Measurements from ENCODE around the gene CMKLR1. TPM values are rescaled to one million over a fixed set of nuclear protein-coding genes. Genes with fewer than 3 reads are reported as not detected.

The CMKLR1 gene
- total RNA-seq, 1 donor from 2014 or later, result not detected

GRCh38 chr12:108254517-108255251 lies 84.4 kb downstream of the CMKLR1 start:
- peaks cover 12% of the 10 kb centered on the region for H3K4me1 Mint-ChIP-seq (ENCODE audit: low read depth)
- peaks cover 28% of the 10 kb centered on the region for H3K27me3 Mint-ChIP-seq
- TF ChIP-seq, protein P1, sequence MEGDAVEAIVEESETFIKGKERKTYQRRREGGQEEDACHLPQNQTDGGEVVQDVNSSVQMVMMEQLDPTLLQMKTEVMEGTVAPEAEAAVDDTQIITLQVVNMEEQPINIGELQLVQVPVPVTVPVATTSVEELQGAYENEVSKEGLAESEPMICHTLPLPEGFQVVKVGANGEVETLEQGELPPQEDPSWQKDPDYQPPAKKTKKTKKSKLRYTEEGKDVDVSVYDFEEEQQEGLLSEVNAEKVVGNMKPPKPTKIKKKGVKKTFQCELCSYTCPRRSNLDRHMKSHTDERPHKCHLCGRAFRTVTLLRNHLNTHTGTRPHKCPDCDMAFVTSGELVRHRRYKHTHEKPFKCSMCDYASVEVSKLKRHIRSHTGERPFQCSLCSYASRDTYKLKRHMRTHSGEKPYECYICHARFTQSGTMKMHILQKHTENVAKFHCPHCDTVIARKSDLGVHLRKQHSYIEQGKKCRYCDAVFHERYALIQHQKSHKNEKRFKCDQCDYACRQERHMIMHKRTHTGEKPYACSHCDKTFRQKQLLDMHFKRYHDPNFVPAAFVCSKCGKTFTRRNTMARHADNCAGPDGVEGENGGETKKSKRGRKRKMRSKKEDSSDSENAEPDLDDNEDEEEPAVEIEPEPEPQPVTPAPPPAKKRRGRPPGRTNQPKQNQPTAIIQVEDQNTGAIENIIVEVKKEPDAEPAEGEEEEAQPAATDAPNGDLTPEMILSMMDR (IDR thresholded peaks at IDR 0.05; ENCODE audit: unreplicated experiment), result no peak
- H3K27ac Mint-ChIP-seq, result peak overlapping the region; percentile 25
- DNase-seq (ENCODE audit: low spot score, unreplicated experiment), result no peak
- no peak overlapping the region for H3K4me3 Mint-ChIP-seq (ENCODE audit: low read depth)
- H3K36me3 Mint-ChIP-seq (ENCODE audit: insufficient read depth), result no peaks in the 10 kb centered on the region
- no peaks in the 10 kb centered on the region for H3K9me3 Mint-ChIP-seq (ENCODE audit: low read depth)

DNA sequence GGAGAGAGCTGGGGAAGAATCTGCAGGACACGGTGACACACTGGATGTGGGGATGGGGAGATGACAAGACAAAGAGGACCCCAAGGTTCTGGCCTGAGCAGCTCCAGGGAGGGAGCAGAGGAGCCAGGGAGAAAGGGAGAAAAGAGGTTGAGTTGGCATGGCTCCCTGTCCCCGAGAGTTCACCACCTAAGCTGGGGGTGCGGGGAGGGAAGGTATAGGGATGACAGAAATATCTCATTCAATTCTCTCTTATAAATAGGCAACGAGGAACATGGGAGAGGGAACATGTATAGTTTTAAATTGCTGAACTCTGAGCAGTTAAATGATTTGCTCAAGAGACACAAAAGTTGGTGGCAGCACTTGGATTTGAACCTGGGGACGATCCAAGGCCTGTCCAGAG lies 85.1 kb downstream of the CMKLR1 start:
- Mint-ChIP-seq H3K4me1 (ENCODE audit: low read depth) (peaks cover 12% of the 10 kb centered on the region), H3K4me3 (ENCODE audit: low read depth) (no peak overlapping the region), H3K27ac (peak overlapping the region; percentile 25), H3K27me3 (peaks cover 28% of the 10 kb centered on the region), H3K36me3 (ENCODE audit: insufficient read depth) (no peaks in the 10 kb centered on the region), H3K9me3 (ENCODE audit: low read depth) (no peaks in the 10 kb centered on the region)
- no peak for DNase-seq (ENCODE audit: low spot score, unreplicated experiment)
- TF ChIP-seq, protein P1 (IDR thresholded peaks at IDR 0.05; ENCODE audit: unreplicated experiment), result no peak

DNA sequence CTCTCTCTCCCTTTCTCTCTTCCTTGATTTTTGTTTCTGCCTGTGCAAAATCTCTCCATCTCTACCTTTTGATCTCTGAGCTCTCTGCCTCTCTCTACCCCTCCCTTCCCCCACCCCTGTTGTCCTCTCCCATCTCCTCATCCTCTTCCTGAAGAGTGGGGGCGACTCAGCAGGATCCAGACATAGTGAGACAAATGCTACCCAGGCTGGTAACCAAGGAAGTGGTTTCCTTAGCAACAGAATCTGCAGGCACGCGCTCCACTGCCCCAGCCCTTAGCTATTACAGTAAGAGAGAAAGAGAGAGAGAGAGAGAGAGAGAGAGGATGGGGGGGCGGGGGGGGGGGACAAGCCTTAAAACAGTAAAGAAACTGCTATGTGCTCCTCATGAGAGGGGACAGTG lies 85.6 kb downstream of the CMKLR1 start:
- no peak overlapping the region for H3K27ac Mint-ChIP-seq
- H3K9me3 Mint-ChIP-seq (ENCODE audit: low read depth), result no peaks in the 10 kb centered on the region
- H3K27me3 Mint-ChIP-seq, result peaks cover 28% of the 10 kb centered on the region
- H3K36me3 Mint-ChIP-seq (ENCODE audit: insufficient read depth), result no peaks in the 10 kb centered on the region
- DNase-seq (ENCODE audit: low spot score, unreplicated experiment), result no peak
- TF ChIP-seq, protein P1 (IDR thresholded peaks at IDR 0.05; ENCODE audit: unreplicated experiment), result no peak
- peaks cover 12% of the 10 kb centered on the region for H3K4me1 Mint-ChIP-seq (ENCODE audit: low read depth)
- H3K4me3 Mint-ChIP-seq (ENCODE audit: low read depth), result no peak overlapping the region

- Mint-ChIP-seq H3K27me3 (peaks cover 28% of the 10 kb centered on the region), H3K27ac (no peak overlapping the region), H3K4me1 (ENCODE audit: low read depth) (peaks cover 12% of the 10 kb centered on the region), H3K4me3 (ENCODE audit: low read depth) (no peak overlapping the region), H3K36me3 (ENCODE audit: insufficient read depth) (no peaks in the 10 kb centered on the region), H3K9me3 (ENCODE audit: low read depth) (no peaks in the 10 kb centered on the region)
- TF ChIP-seq, protein P1 (IDR thresholded peaks at IDR 0.05; ENCODE audit: unreplicated experiment), result no peak
- DNase-seq (ENCODE audit: low spot score, unreplicated experiment), result no peak
These were observed 86.6 kb downstream of the CMKLR1 start for GRCh38 chr12:108252523-108252922.

DNA sequence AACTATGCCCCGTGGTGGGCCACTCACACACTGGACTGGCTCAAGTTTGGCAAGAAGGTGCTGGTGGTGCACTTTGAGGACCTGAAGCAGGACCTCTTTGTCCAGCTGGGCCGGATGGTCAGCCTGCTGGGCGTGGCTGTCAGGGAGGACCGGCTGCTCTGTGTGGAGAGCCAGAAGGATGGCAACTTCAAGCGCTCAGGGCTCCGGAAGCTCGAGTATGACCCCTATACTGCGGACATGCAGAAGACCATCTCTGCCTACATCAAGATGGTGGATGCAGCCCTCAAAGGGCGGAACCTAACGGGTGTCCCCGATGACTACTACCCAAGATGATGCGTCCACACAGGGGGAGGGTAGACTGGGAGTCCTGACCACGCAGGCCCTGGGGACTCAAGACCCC lies 91.1 kb downstream of the CMKLR1 start:
- H3K27ac Mint-ChIP-seq, result no peak overlapping the region

More for the DNA sequence above, 91.1 kb downstream of the CMKLR1 start:
- TF ChIP-seq, protein P1 (IDR thresholded peaks at IDR 0.05; ENCODE audit: unreplicated experiment), result no peak
- H3K4me3 Mint-ChIP-seq (ENCODE audit: low read depth), result no peak overlapping the region
- no peaks in the 10 kb centered on the region for H3K36me3 Mint-ChIP-seq (ENCODE audit: insufficient read depth)
- peaks cover 34% of the 10 kb centered on the region for H3K27me3 Mint-ChIP-seq
- H3K4me1 Mint-ChIP-seq (ENCODE audit: low read depth), result no peaks in the 10 kb centered on the region
- H3K9me3 Mint-ChIP-seq (ENCODE audit: low read depth), result no peaks in the 10 kb centered on the region
- DNase-seq (ENCODE audit: low spot score, unreplicated experiment), result no peak

All from progenitor cell of endocrine pancreas (in vitro differentiated cells).